HG03457 (cell line): ENCODE data around the gene METTL16.
"Not testable (repeated sequence)": the region's sequence is repeated elsewhere in the genome, so short reads cannot be mapped to it uniquely, and the experiment has no call there.

Experiments
- ATAC-seq: cut with Tn5 transposase; IDR thresholded peaks from one replicate; pipeline ENCODE4 v1.9.1; 2021; ENCODE audit warnings: moderate number of reproducible peaks; ENCODE audit not compliant: unreplicated experiment

METTL16 gene

GRCh38 chr17:2511462-2512369 is at the start of gene METTL16:
METTL16 (minus strand) TSS chr17:2511888; CDS start chr17:2502331, 9,557 bp downstream.
- peak; percentile 89 for ATAC-seq

DNA sequence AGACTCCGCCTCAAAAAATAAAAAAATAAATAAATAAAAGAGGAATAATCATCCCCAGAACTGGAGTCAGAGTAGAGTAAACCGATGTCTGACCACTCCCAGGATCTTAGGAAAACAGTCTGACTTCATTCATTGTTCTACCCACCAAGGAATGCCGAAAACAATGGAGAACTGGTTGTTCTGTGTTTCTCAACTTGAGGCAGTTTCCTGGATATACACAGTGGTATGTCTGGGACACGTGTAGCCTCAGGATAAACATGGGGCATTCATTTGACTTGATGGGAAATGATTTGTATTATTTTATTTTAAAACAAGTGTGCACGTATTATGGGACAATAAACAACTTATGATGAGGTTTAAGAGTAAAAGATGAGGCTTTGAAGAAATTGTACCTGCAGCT is 49.0 kb upstream of the METTL16 start:
- no peak for ATAC-seq

- ATAC-seq = no peak
These were observed 40.2 kb upstream of the METTL16 start for GRCh38 chr17:2551928-2552327.

DNA sequence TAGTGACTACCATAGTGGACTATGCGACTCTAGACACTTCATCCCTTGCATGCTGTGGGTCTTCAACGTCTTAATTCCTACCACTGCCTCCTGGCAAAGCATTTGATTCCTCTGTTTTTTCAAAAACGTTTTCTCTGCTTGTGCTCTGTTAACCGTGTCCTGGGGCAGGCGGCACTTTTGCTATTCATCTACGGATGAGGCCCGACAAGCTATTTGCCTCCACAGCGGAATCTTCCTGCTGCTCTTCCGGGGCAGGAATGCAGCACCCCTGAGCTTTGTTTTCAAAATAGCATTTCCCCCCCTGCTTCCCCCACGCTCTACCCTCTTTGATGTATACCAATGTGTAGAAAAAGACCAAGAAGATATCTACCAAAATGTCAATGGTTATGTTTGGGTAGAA is 39.8 kb upstream of the METTL16 start:
- ATAC-seq = no peak

DNA sequence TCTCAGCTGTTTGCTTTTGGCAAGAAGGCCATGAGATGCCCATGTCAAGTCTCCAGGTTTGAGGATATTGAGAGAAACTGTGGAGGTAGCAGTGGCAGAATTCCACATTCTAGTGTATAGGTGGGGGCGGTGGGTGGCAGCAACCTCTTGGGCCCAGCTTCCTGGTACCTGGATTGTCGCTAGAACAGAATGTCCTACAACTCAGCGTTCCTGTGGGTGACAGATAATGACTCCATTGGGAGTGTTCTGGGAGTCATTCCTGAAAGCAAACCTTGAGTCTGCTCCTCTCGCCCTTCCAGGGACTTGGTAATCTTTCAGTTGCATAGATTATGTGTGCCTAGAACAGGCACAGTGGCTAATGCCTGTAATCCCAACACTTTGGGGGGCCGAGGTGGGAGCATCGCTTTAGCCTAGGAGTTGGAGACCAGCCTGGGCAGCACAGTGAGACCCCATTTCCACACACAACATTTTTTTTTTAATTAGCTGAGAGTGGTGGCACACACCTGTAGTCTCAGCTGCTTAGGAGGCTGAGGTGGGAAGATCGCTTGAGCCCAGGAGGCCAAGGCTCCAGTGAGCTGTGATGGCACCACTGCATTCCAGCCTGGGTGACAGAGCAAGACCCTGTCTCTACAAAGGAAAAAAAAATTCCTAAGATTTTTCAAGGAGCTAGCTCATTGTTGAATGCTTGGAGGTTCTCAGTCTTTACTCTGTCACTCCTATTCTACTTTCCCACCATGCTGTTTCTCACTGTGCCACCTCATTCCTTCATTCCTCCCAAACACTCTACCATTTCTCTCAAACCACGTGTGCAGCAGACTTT is 37.9 kb upstream of the METTL16 start:
- no peak for ATAC-seq

DNA sequence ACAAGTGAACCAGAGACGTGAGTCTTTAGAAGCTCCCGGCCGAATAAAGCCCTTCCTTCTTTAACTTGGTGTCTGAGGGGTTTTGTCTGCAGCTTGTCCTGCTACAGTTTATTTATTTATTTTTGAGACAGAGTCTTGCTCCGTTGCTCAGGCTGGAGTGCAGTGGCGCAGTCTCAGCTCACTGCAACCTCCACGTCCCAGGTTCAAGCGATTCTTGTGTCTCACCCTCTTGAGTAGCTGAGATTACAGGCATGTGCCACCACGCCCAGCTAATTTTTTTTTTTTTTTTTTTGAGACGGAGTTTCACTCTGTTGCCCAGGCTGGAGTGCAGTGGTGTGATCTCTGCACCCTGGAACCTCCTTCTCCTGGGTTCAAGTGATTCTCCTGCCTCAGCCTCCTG is 36.3 kb upstream of the METTL16 start:
- not testable (repeated sequence) for ATAC-seq

GRCh38 chr17:2547176-2547575 is 35.5 kb upstream of the METTL16 start:
- ATAC-seq = no peak

GRCh38 chr17:2545393-2545792 is 33.7 kb upstream of the METTL16 start:
- ATAC-seq = no peak

GRCh38 chr17:2542456-2542855 is 30.8 kb upstream of the METTL16 start:
- ATAC-seq = no peak

- no peak for ATAC-seq
These were observed 30.4 kb upstream of the METTL16 start for GRCh38 chr17:2542056-2542455.

GRCh38 chr17:2537579-2537978 is 25.9 kb upstream of the METTL16 start:
- ATAC-seq = not testable (repeated sequence)

GRCh38 chr17:2532146-2532720 is 20.5 kb upstream of the METTL16 start:
- ATAC-seq = no peak

GRCh38 chr17:2531243-2531954 is 19.7 kb upstream of the METTL16 start:
- ATAC-seq = not testable (repeated sequence)

GRCh38 chr17:2521775-2522410 is 10.2 kb upstream of the METTL16 start:
- not testable (repeated sequence) for ATAC-seq

GRCh38 chr17:2521257-2521656 is 9.6 kb upstream of the METTL16 start:
- ATAC-seq = no peak

GRCh38 chr17:2517539-2517938 is 5.9 kb upstream of the METTL16 start:
- ATAC-seq = no peak

DNA sequence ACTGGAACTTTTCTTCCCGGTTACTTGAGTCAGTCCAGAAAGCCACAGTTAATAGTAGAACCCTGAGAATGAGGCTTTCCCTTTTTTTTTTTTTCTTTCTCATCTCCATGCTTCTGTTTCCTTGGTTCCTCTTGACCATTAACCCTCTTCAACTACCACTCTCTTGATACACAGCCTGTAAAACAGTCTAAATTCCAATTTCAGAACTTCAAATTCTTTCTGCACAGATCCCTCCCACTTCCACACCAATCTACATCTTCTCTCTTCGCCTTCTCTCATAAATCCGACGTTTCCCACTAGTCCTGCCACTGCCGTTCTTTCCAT is 588 bp downstream of the METTL16 start:
- ATAC-seq = no peak

- no peak for ATAC-seq
These were observed 1.1 kb downstream of the METTL16 start for GRCh38 chr17:2510559-2510958.

GRCh38 chr17:2508035-2508434 is 3.7 kb downstream of the METTL16 start:
- ATAC-seq = no peak

GRCh38 chr17:2507015-2507414 is 4.7 kb downstream of the METTL16 start:
- ATAC-seq = not testable (repeated sequence)
